Muscle of leg (tissue), 11 donors: ENCODE measurements around the gene HSP90AB1. TPM values are rescaled to one million over a fixed set of nuclear protein-coding genes. Genes with fewer than 3 reads are reported as not detected.

Experiments
- DNase-seq: peaks from one replicate; pipeline ENCODE4 v3.0.0; 2013
- H3K27ac ChIP-seq: one replicate; pipeline ENCODE4 v1.5.1; 2013; ENCODE audit warnings: mild to moderate bottlenecking, low read length, control low read depth
- H3K27me3 ChIP-seq: one replicate; pipeline ENCODE4 v1.6.1; 2013; ENCODE audit warnings: low read length; ENCODE audit not compliant: control insufficient read depth, insufficient read depth
- H3K36me3 ChIP-seq: one replicate; pipeline ENCODE4 v1.6.1; 2013; ENCODE audit warnings: low read length; ENCODE audit not compliant: control insufficient read depth, insufficient read depth
- H3K4me1 ChIP-seq: one replicate; pipeline ENCODE4 v1.6.1; 2013; ENCODE audit warnings: low read length; ENCODE audit not compliant: control insufficient read depth, insufficient read depth
- H3K4me3 ChIP-seq: one replicate; pipeline ENCODE4 v1.5.1; 2013; ENCODE audit warnings: low read length, control low read depth
- H3K9me3 ChIP-seq: replicated peaks from 2 replicates; pipeline ENCODE4 v1.6.1; 2013; ENCODE audit warnings: low read depth, low read length; ENCODE audit not compliant: control insufficient read depth
- WGBS: methylation state at CpG from one replicate; pipeline ENCODE4 v1.1.5; 2013; ENCODE audit warnings: missing lambda C conversion rate; ENCODE audit not compliant: insufficient coverage; 5-methylcytosine and 5-hydroxymethylcytosine counted together
- polyA plus RNA-seq, 8 donors: library from polyadenylated mRNA; unstranded; fragments of 120-200 nt; gene quantifications; one replicate each; pipeline versions ENCODE4 v1.2.1 to v1.2.3, GENCODE V29; 2013; ENCODE audit warnings: inconsistent platforms in 1 of 8, low replicate concordance in 1 of 8; ENCODE audit not compliant: insufficient read length in 8 of 8, insufficient read depth in 1 of 8
- total RNA-seq: library from RNA; stranded (reverse); fragments of 120-200 nt; gene quantifications from one replicate; pipeline ENCODE4 v1.2.4, GENCODE V29; 2013

HSP90AB1 gene
- total and polyA plus RNA-seq, 9 donors: 842 to 1,095 (median 1,010) TPM

DNA sequence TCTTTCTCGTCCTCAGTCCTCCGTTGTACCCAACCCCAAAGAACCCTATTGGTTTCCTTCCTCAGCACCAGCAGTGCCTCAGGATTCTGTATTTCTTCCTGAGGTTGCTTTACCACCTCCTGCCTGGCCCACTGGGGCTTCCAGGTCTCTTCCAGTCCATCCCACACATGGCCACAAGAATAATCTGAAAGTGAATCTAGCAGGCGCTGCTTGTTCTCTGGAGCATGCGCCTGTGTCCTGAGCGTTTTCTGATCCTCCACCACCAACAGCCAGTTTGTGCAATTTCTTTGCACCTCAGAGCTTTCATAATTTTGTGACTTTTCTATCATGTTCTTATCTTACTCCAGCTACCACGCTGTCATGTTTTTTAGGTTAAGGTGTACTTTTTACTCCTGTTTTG is 11.6 kb upstream of the HSP90AB1 start:
- H3K4me1 ChIP-seq: peaks cover 39% of the 10 kb centered on the region
- WGBS: 59% methylated on average over 3 of the region's 6 CpGs
- H3K27me3 ChIP-seq: no peaks in the 10 kb centered on the region
- H3K9me3 ChIP-seq: no peaks in the 10 kb centered on the region
- H3K27ac ChIP-seq: no peak overlapping the region
- no peak overlapping the region for H3K4me3 ChIP-seq
- DNase-seq: no peak
- H3K36me3 ChIP-seq: peaks cover 51% of the 10 kb centered on the region

DNA sequence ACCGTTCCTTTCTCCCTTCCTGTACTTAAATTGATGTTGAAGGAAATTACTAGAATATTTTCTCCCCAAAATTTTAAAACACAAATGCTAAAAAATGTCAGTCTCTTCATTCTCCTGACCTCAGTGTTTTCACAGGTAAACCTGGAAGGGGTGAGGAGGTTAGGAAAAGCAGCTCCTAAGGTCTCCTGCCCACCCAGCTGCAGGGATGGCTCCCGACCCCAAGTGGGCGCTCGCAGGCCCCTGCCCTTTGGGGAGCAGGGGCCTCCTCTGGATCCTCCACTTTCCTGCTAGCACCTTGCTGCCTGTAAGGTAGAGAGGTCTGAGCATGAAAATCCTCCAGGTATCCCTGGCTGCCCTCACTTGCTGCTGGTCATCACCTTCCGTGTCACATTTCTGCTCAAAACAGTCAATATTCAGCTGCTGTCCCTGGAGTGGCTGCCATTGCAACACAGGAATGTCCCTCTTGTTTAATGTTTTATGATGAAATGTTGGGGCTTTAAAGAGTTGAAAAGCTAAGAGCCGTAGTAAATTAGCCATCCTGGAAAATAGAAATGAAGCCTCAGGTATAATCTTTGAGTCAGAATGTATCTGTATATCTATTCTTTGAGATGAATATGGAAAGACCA is 10.9 kb upstream of the HSP90AB1 start:
- H3K4me3 ChIP-seq: no peak overlapping the region

DNA sequence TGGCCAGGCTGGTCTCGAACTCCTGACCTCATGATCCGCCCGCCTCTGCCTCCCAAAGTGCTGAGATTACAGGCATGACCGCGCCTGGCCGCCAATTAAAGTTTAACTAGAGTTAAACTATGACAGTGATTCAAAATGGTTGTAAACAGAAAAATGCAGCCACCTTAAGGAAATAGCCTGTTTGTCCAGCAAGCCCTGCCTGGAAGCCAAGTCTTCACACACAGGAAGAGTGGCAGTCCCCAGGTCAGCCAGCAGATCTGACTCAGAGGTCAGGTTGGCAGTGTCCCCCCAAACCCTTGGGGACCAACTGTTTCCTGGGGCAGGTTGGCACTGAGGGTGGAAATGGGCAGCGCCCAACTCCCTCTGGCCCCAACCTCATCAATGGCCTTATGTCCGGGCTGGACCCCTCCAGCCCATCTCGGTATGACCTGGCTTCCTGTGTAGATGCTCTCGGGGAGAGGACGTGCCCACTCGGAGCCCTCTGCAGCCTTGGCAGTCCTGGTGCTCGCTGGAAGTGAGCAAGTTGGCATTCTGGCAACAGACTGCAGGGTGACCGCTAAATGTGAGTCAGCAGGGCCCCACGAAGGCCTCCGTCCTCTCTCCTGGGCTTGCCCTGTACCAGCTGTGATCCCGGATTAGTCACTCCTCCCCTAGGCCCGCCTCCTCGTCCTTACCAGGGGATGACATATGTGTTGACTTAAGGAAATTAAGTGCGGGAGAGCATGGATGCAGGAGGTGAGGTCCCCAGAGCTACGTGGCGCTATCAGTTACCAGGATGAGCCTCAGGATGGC is 9.7 kb upstream of the HSP90AB1 start:
- no peaks in the 10 kb centered on the region for H3K27me3 ChIP-seq
- peaks cover 39% of the 10 kb centered on the region for H3K4me1 ChIP-seq
- peak overlapping the region; percentile 94 for H3K27ac ChIP-seq
- peak; percentile 93 for DNase-seq
- WGBS: 50% methylated on average over 12 of the region's 22 CpGs
- H3K4me3 ChIP-seq: peak overlapping the region; percentile 73
- peaks cover 33% of the 10 kb centered on the region for H3K36me3 ChIP-seq
- H3K9me3 ChIP-seq: no peaks in the 10 kb centered on the region

More for the DNA sequence above, 10.9 kb upstream of the HSP90AB1 start:
- WGBS: 100% methylated on average over 1 of the region's 6 CpGs
- Histone ChIP-seq H3K36me3 (peaks cover 43% of the 10 kb centered on the region), H3K4me1 (peaks cover 39% of the 10 kb centered on the region), H3K27ac (no peak overlapping the region), H3K27me3 (no peaks in the 10 kb centered on the region), H3K9me3 (no peaks in the 10 kb centered on the region)
- no peak for DNase-seq

DNA sequence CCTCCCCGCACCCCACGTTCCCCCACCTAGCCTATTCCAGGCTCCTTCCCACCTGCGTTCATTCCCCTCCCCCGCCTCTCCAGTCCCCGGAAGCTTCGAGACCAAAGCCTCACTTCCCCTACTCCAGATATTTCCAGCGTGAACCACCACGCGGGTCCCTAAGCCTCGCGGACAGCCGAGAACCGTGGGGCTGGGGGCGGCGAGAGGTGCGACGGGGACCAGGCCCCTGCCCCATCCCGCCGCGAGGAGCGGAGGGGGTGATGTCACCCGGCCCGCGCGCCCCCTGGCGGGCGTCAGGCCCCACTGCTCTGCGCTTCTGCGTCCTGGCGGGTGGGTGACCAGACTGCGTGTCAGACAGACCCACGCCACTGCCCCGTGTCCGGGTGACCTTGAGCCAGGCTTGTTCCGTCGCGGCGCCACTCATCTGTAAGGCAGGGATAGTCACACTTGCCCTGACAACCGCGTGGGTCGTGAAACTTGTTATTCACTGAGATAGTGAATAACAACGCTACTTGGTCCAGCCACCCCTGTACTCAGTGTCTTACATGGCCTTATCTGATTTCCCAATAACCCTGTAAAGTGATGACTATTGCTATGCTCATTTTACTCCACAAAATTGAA is 9.0 kb upstream of the HSP90AB1 start:
- Histone ChIP-seq H3K4me1 (peaks cover 38% of the 10 kb centered on the region), H3K9me3 (no peaks in the 10 kb centered on the region), H3K36me3 (peaks cover 27% of the 10 kb centered on the region), H3K27ac (peak overlapping the region; percentile 94), H3K27me3 (no peaks in the 10 kb centered on the region), H3K4me3 (peak overlapping the region; percentile 73)
- 3% methylated on average over 40 of the region's 42 CpGs for WGBS
- peak; percentile 85 for DNase-seq

DNA sequence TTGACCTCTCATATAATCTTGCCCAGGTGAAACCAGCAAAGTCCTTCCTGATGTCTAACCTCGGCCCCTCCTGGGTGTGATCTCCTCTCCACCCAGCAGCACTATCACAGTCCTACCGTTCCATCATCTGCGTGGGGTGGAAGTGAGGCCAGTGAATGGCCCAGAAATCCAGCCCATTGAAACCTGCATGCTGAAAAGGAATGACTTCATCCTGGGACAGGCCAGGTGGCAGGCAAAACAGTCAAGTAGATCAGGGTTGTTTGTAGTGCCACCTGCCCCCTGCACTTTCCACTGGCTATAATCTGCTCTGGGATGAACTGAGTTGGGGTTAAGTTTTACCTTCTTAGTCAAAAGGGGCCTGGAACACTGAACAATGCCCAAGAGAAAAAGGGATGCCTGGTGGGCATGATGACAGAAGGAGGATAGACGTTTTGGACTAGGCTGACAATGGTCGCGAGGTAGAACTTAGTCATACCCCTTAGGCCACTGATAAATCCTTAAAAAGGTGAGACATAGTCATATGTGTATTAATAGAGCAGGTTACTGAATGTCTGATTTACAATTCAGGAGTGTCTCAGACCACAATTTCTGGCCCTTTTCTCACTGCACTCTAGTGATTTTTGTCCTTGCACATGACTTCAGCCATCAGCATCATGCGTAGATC is 8.1 kb upstream of the HSP90AB1 start:
- no peaks in the 10 kb centered on the region for H3K9me3 ChIP-seq
- 93% methylated on average over 3 of the region's 7 CpGs for WGBS
- H3K27me3 ChIP-seq: no peaks in the 10 kb centered on the region
- peaks cover 29% of the 10 kb centered on the region for H3K4me1 ChIP-seq
- no peak overlapping the region for H3K4me3 ChIP-seq
- DNase-seq: no peak
- peaks cover 19% of the 10 kb centered on the region for H3K36me3 ChIP-seq
- no peak overlapping the region for H3K27ac ChIP-seq

DNA sequence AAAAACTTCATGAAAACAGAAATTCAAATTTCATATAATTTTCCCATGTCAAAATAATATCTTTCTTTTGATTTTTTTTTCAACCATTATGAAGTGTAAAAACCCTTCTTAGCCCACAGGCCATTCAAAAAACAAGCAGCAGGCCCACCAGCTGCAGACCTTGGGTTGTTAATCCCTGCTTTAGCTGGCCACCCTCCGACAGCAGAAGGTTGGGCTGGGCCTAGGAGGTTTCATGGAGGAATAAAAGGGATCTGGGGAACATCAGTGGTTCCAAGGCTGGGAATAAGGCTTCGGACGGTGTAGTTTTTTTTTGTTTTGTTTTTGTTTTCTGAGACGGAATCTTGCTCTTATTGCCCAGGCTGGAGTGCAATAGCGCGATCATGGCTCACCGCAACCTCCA is 3.6 kb upstream of the HSP90AB1 start:
- no peaks in the 10 kb centered on the region for H3K9me3 ChIP-seq
- H3K27ac ChIP-seq: no peak overlapping the region
- H3K4me1 ChIP-seq: peaks cover 7% of the 10 kb centered on the region
- H3K27me3 ChIP-seq: no peaks in the 10 kb centered on the region
- no CpG with 5 or more reads among the region's 7 CpGs for WGBS
- no peak overlapping the region for H3K4me3 ChIP-seq
- DNase-seq: no peak
- no peaks in the 10 kb centered on the region for H3K36me3 ChIP-seq

DNA sequence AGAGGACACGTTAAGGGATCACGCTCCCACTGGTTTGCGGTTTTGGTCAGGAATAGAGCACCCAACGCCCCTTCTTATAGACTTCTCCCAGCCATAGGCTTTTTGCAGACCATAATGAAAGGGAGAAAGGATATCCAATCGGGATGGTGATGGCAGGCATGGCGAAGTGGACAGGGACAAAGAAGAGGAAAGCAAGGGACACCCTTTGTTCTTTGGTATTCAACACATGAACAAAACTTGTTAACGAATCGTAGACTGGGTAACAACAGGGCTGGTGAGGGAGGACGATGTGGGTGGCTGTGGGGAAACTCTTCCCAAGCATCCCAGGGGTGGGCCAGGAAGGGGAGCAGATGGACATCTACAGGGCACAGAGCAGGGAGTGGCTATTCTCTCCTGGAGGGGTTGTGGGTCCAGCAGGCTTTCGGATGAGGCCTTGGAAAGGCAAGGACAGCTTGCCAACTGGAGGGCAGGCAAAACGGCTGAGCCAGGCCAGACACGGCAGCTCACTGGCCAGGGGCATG is 1.4 kb upstream of the HSP90AB1 start:
- no peaks in the 10 kb centered on the region for H3K27me3 ChIP-seq
- peaks cover 14% of the 10 kb centered on the region for H3K4me1 ChIP-seq
- H3K36me3 ChIP-seq: peaks cover 21% of the 10 kb centered on the region
- DNase-seq: no peak
- H3K27ac ChIP-seq: peak overlapping the region; percentile 97
- peak overlapping the region; percentile 92 for H3K4me3 ChIP-seq
- 70% methylated on average over 8 of the region's 12 CpGs for WGBS
- no peaks in the 10 kb centered on the region for H3K9me3 ChIP-seq

DNA sequence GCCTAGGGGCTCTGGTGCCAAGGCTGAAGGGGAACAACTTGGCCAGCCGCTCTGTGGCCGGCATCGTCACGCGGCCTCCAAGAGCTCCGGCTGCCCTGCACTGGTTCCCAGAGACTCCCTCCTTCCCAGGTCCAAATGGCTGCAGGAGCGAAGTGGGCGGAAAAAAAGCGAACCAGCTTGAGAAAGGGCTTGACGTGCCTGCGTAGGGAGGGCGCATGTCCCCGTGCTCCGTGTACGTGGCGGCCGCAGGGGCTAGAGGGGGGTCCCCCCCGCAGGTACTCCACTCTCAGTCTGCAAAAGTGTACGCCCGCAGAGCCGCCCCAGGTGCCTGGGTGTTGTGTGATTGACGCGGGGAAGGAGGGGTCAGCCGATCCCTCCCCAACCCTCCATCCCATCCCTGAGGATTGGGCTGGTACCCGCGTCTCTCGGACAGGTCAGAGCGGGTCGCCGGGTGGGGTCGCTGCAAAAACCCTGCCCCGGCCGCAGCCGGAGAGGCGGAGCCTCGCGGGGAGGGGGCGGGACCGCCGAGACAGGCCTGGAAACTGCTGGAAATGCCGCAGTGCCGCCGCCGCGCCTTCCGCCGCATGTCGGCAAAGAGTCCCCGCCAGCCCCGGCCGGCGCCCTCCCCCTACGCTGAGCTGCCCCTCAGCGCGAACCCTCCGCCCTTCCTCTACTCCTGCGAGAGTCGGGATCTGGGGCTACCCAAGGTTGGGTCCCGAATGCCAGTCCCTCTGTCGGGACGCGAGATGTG is 814 bp upstream of the HSP90AB1 start:
- DNase-seq: peak; percentile 94
- Histone ChIP-seq H3K4me3 (peak overlapping the region; percentile 92), H3K36me3 (peaks cover 27% of the 10 kb centered on the region), H3K9me3 (no peaks in the 10 kb centered on the region), H3K27ac (peak overlapping the region; percentile 97), H3K4me1 (peaks cover 14% of the 10 kb centered on the region), H3K27me3 (no peaks in the 10 kb centered on the region)
- under 1% methylated on average over 49 of the region's 62 CpGs for WGBS
